Adrenal gland (tissue), 5 donors: ENCODE results near the gene SMIM15.

Experiments
- POLR2A ChIP-seq, 2 donors: fragments of 450-650 bp; IDR thresholded peaks; one replicate each; pipeline ENCODE4 v1.6.1; 2017; ENCODE audit warnings: antibody characterized with exemption in 2 of 2, mild to moderate bottlenecking in 2 of 2, moderate library complexity in 1 of 2
- TF ChIP-seq, protein P1 (sequence below), 6 experiments: fragments of 450-650 bp in 4 of 6; fragments of 200-600 bp in 2 of 6; sonication (generic) in 1 of 6; IDR thresholded peaks; 1 replicate in 5 of 6; 2 replicates in 1 of 6; pipeline versions ENCODE4 v1.5.1 to v1.8.0; 2016 to 2021; ENCODE audit warnings: antibody characterized with exemption in 6 of 6, mild to moderate bottlenecking in 2 of 6, moderate library complexity in 1 of 6
- donor health status: DM: no; HTN: no; CAD: no.

DNA sequence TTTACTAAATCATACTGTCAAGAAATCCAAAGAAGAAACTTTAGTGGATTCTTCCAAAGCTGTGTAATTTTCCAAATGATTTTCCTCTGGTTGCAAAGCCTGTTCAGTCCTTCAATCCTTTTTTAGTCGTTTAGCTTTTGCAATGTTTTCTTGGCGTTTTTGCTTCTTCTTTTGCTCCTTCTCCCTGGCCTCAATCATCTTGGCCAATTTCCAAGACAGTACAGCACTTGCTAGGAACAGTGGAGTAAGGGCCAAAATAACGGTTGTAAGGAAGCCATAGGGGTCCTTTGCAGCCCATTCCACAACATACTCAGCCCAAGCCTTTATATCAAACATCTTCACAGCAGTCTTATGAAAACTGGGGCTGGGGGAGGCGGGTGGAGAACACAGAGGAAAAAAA, 2.4 kb downstream of the SMIM15 start:
- TF ChIP-seq, protein P1, sequence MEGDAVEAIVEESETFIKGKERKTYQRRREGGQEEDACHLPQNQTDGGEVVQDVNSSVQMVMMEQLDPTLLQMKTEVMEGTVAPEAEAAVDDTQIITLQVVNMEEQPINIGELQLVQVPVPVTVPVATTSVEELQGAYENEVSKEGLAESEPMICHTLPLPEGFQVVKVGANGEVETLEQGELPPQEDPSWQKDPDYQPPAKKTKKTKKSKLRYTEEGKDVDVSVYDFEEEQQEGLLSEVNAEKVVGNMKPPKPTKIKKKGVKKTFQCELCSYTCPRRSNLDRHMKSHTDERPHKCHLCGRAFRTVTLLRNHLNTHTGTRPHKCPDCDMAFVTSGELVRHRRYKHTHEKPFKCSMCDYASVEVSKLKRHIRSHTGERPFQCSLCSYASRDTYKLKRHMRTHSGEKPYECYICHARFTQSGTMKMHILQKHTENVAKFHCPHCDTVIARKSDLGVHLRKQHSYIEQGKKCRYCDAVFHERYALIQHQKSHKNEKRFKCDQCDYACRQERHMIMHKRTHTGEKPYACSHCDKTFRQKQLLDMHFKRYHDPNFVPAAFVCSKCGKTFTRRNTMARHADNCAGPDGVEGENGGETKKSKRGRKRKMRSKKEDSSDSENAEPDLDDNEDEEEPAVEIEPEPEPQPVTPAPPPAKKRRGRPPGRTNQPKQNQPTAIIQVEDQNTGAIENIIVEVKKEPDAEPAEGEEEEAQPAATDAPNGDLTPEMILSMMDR (IDR thresholded peaks at IDR 0.05), result no peak
- no peak for TF ChIP-seq POLR2A (IDR thresholded peaks at IDR 0.05)
